Hepatocyte (in vitro differentiated cells): ENCODE measurements around the gene ITPRID1. TPM values are rescaled to one million over a fixed set of nuclear protein-coding genes. Genes with fewer than 3 reads are reported as not detected.
"Not testable (repeated sequence)": the region's sequence is repeated elsewhere in the genome, so short reads cannot be mapped to it uniquely, and the experiment has no call there.

ENCODE experiments used
- DNase-seq: peaks from one replicate; pipeline ENCODE4 v3.0.0-alpha.2; 2016; ENCODE audit warnings: low spot score
- H2AFZ ChIP-seq: fragments of 200-600 bp; sonication (generic); 2 replicates; pipeline ENCODE4 v1.6.0; 2016; ENCODE audit warnings: antibody characterized with exemption, mild to moderate bottlenecking
- H3K27ac ChIP-seq: fragments of 200-600 bp; sonication (generic); 2 replicates; pipeline ENCODE4 v1.5.1; 2016; ENCODE audit warnings: mild to moderate bottlenecking
- H3K27me3 ChIP-seq: fragments of 200-600 bp; sonication (generic); 2 replicates; pipeline ENCODE4 v1.6.1; 2016
- H3K36me3 ChIP-seq: fragments of 200-600 bp; sonication (generic); replicated peaks from 2 replicates; pipeline ENCODE4 v1.5.1; 2016; ENCODE audit warnings: low read depth; ENCODE audit not compliant: insufficient read depth
- H3K4me1 ChIP-seq: fragments of 200-600 bp; sonication (generic); 2 replicates; pipeline ENCODE4 v1.5.1; 2016; ENCODE audit warnings: mild to moderate bottlenecking, moderate library complexity; ENCODE audit not compliant: insufficient read depth
- H3K4me2 ChIP-seq: fragments of 200-600 bp; sonication (generic); 2 replicates; pipeline ENCODE4 v1.6.0; 2016
- H3K4me3 ChIP-seq: fragments of 200-600 bp; sonication (generic); 2 replicates; pipeline ENCODE4 v1.5.1; 2016; ENCODE audit warnings: mild to moderate bottlenecking
- H3K79me2 ChIP-seq: fragments of 200-600 bp; sonication (generic); 2 replicates; pipeline ENCODE4 v1.6.0; 2017; ENCODE audit warnings: mild to moderate bottlenecking
- H3K9me2 ChIP-seq: fragments of 200-600 bp; sonication (generic); replicated peaks from 2 replicates; pipeline ENCODE4 v1.6.0; 2017; ENCODE audit warnings: mild to moderate bottlenecking; ENCODE audit not compliant: insufficient read depth
- H3K9me3 ChIP-seq: fragments of 200-600 bp; sonication (generic); 2 replicates; pipeline ENCODE4 v1.5.1; 2016; ENCODE audit warnings: low read depth, mild to moderate bottlenecking
- H4K20me1 ChIP-seq: fragments of 200-600 bp; sonication (generic); 2 replicates; pipeline ENCODE4 v1.6.0; 2016; ENCODE audit warnings: mild to moderate bottlenecking; ENCODE audit not compliant: insufficient read depth, poor library complexity, severe bottlenecking
- CTCF ChIP-seq: fragments of 200-600 bp; sonication (generic); IDR thresholded peaks from 2 replicates; pipeline ENCODE4 v1.5.1; 2016; ENCODE audit warnings: antibody characterized with exemption, mild to moderate bottlenecking; ENCODE audit not compliant: poor library complexity
- EZH2 ChIP-seq: fragments of 200-600 bp; sonication (generic); IDR thresholded peaks from 2 replicates; pipeline ENCODE4 v1.6.1; 2016; ENCODE audit warnings: antibody characterized with exemption, mild to moderate bottlenecking, borderline replicate concordance
- EZH2phosphoT487 ChIP-seq: fragments of 200-600 bp; sonication (generic); IDR thresholded peaks from one replicate; pipeline ENCODE4 v1.6.1; 2018; ENCODE audit warnings: antibody characterized with exemption, mild to moderate bottlenecking, low read depth, moderate library complexity; ENCODE audit not compliant: unreplicated experiment, severe bottlenecking
- WGBS: methylation state at CpG from one replicate; pipeline ENCODE4 v1.1.6; 2016; ENCODE audit warnings: low lambda C conversion rate; ENCODE audit errors: missing lambda C conversion rate; 5-methylcytosine and 5-hydroxymethylcytosine counted together
- polyA plus RNA-seq: library from polyadenylated mRNA; unstranded; fragments of >200 nt; fragmentation: Nextera tagmentation; extraction: Ambion mirVana; gene quantifications from 2 replicates; pipeline ENCODE4 v1.2.1, GENCODE V29; 2016
- total RNA-seq: library from RNA; depleted of rRNA; stranded (reverse); fragments of >200 nt; gene quantifications from 2 replicates; pipeline ENCODE4 v1.2.3, GENCODE V29; 2014

Gene ITPRID1
- 0.36 TPM in 1 of 2 replicates, not detected in the other for total RNA-seq
- 0.06 and 0.71 TPM in 2 replicates for polyA plus RNA-seq

- WGBS = 79% methylated on average over 4 of the region's 4 CpGs
- TF ChIP-seq EZH2phosphoT487 (no peak), CTCF (no peak), EZH2 (no peak)
Observed at GRCh38 chr7:31513790-31514189, at the start of gene ITPRID1. Gene ITPRID1 (plus strand): TSS chr7:31514090. CDS start chr7:31553025, 38,935 bp downstream.

DNA sequence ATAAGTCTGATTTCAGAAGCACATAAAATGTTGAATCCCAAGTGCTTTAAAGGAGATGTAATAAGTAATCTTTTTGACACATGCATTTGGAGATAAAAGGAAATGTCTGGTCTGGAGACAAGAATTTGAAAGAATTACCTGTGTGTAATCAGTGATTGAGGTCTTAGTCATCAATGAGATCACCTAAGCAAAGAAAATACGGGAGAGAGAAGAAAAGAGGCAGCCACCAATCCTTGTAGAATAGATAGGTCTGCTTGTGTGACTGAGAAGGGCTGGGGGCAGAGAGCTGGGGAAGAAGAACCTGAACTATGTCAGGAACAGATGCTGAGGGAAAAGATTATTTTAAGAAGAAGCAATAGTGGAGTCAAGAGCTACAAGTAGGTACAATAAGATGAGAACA lies 49.3 kb upstream of the ITPRID1 start:
- H2AFZ ChIP-seq = no peak overlapping the region
- no peaks in the 10 kb centered on the region for H3K36me3 ChIP-seq
- H3K9me2 ChIP-seq = no peaks in the 10 kb centered on the region
- no peak overlapping the region for H3K4me3 ChIP-seq
- no peaks in the 10 kb centered on the region for H3K9me3 ChIP-seq
- H3K27ac ChIP-seq = peak overlapping the region; percentile 48
- no peaks in the 10 kb centered on the region for H3K4me1 ChIP-seq
- TF ChIP-seq EZH2 (no peak), EZH2phosphoT487 (no peak), CTCF (no peak)
- DNase-seq = peak; percentile 33
- H3K27me3 ChIP-seq = no peaks in the 10 kb centered on the region
- H3K4me2 ChIP-seq = no peak overlapping the region
- H3K79me2 ChIP-seq = no peaks in the 10 kb centered on the region
- H4K20me1 ChIP-seq = no peaks in the 10 kb centered on the region
- 9% methylated on average over 1 of the region's 1 CpG for WGBS

More at GRCh38 chr7:31513790-31514189, at the start of gene ITPRID1:
- Histone ChIP-seq H3K4me2 (no peak within 1 kb of the TSS), H3K4me3 (no peak within 1 kb of the TSS), H3K9me3 (no peaks in the 10 kb centered on the region), H3K27me3 (no peaks in the 10 kb centered on the region), H4K20me1 (no peaks in the 10 kb centered on the region), H2AFZ (no peak within 1 kb of the TSS), H3K9me2 (no peaks in the 10 kb centered on the region), H3K36me3 (no peaks in the 10 kb centered on the region), H3K4me1 (no peaks in the 10 kb centered on the region), H3K79me2 (no peaks in the 10 kb centered on the region), H3K27ac (no peak within 1 kb of the TSS)
- no peak for DNase-seq

GRCh38 chr7:31465285-31465684 lies 48.6 kb upstream of the ITPRID1 start:
- DNase-seq = no peak
- Histone ChIP-seq H3K27me3 (no peaks in the 10 kb centered on the region), H4K20me1 (no peaks in the 10 kb centered on the region), H3K36me3 (no peaks in the 10 kb centered on the region), H3K9me3 (no peaks in the 10 kb centered on the region), H3K4me2 (no peak overlapping the region), H3K9me2 (no peaks in the 10 kb centered on the region), H3K4me3 (no peak overlapping the region), H3K4me1 (no peaks in the 10 kb centered on the region), H3K27ac (peak overlapping the region; percentile 48), H2AFZ (no peak overlapping the region), H3K79me2 (no peaks in the 10 kb centered on the region)
- 83% methylated on average over 3 of the region's 3 CpGs for WGBS
- no peak for TF ChIP-seq CTCF
- no peak for TF ChIP-seq EZH2
- no peak for TF ChIP-seq EZH2phosphoT487

DNA sequence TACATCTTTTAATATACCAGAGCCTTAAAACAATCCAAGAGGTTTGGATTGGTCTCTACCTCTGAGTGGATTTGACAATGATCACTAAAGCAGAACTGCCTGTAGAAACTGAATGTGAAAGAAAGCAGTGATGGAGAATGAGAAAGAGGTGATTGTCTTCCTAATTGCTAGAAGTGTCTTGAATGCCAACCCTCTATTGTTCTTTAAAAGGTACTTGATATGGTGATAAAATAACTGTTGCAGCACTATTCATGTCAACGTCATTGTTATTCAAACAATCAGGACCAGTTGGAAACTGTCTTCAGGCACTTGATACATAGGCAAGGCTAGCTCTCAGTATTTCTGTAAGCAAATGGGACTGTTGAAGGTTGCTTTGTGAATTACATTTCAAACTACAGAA lies 47.9 kb upstream of the ITPRID1 start:
- no peak overlapping the region for H3K4me3 ChIP-seq
- no peaks in the 10 kb centered on the region for H3K36me3 ChIP-seq
- DNase-seq = no peak
- H3K4me2 ChIP-seq = no peak overlapping the region
- no peaks in the 10 kb centered on the region for H3K27me3 ChIP-seq
- H3K9me2 ChIP-seq = no peaks in the 10 kb centered on the region
- H3K4me1 ChIP-seq = no peaks in the 10 kb centered on the region
- no peak overlapping the region for H2AFZ ChIP-seq
- H3K27ac ChIP-seq = no peak overlapping the region
- TF ChIP-seq CTCF (no peak), EZH2phosphoT487 (no peak), EZH2 (no peak)
- H4K20me1 ChIP-seq = no peaks in the 10 kb centered on the region
- H3K9me3 ChIP-seq = no peaks in the 10 kb centered on the region
- H3K79me2 ChIP-seq = no peaks in the 10 kb centered on the region
- 43% methylated on average over 1 of the region's 1 CpG for WGBS

- not testable (repeated sequence) for H3K79me2 ChIP-seq, H4K20me1 ChIP-seq
Observed at GRCh38 chr7:31470883-31471282, 43.0 kb upstream of the ITPRID1 start.

More at GRCh38 chr7:31470883-31471282, 43.0 kb upstream of the ITPRID1 start:
- H3K36me3 ChIP-seq, H3K4me1 ChIP-seq, H3K9me2 ChIP-seq, H2AFZ ChIP-seq, H3K4me2 ChIP-seq, H3K4me3 ChIP-seq, H3K27ac ChIP-seq, H3K9me3 ChIP-seq, DNase-seq, H3K27me3 ChIP-seq: not testable (repeated sequence)
- 38% methylated on average over 8 of the region's 8 CpGs for WGBS
